ENCODE results near the gene SEMA5A.

The SEMA5A gene

GRCh38 chr5:9392625-9393024, 153.2 kb downstream of the SEMA5A start:
- TF ChIP-seq POLR2AphosphoS5 (IDR thresholded peaks at IDR 0.05; ENCODE audit: low read depth, low read length) (no peak), TAF1 (IDR thresholded peaks at IDR 0.05; ENCODE audit: borderline replicate concordance, insufficient read depth, low read length) (no peak), SIN3A (IDR thresholded peaks at IDR 0.05; ENCODE audit: borderline replicate concordance, insufficient read depth, low read length) (no peak), REST (IDR thresholded peaks at IDR 0.05; ENCODE audit: insufficient read depth in 1 of 2, low read depth in 2 of 2, low read length in 2 of 2) (no peak), FOXP2 (optimal IDR thresholded peaks at IDR 0.05; ENCODE audit: borderline replicate concordance, extremely low read depth, extremely low read length, insufficient read depth) (no peak)

- TF ChIP-seq POLR2AphosphoS5 (IDR thresholded peaks at IDR 0.05; ENCODE audit: low read depth, low read length), result no peak
- TF ChIP-seq REST (IDR thresholded peaks at IDR 0.05; ENCODE audit: insufficient read depth in 1 of 2, low read depth in 2 of 2, low read length in 2 of 2), result no peak
- no peak for TF ChIP-seq TAF1 (IDR thresholded peaks at IDR 0.05; ENCODE audit: borderline replicate concordance, insufficient read depth, low read length)
- TF ChIP-seq SIN3A (IDR thresholded peaks at IDR 0.05; ENCODE audit: borderline replicate concordance, insufficient read depth, low read length), result no peak
- TF ChIP-seq FOXP2 (optimal IDR thresholded peaks at IDR 0.05; ENCODE audit: borderline replicate concordance, extremely low read depth, extremely low read length, insufficient read depth), result no peak
Observed at GRCh38 chr5:9391080-9391479, 154.8 kb downstream of the SEMA5A start.

- TF ChIP-seq TAF1 (IDR thresholded peaks at IDR 0.05; ENCODE audit: borderline replicate concordance, insufficient read depth, low read length) (no peak), FOXP2 (optimal IDR thresholded peaks at IDR 0.05; ENCODE audit: borderline replicate concordance, extremely low read depth, extremely low read length, insufficient read depth) (no peak), REST (IDR thresholded peaks at IDR 0.05; ENCODE audit: insufficient read depth in 1 of 2, low read depth in 2 of 2, low read length in 2 of 2) (no peak), SIN3A (IDR thresholded peaks at IDR 0.05; ENCODE audit: borderline replicate concordance, insufficient read depth, low read length) (no peak), POLR2AphosphoS5 (IDR thresholded peaks at IDR 0.05; ENCODE audit: low read depth, low read length) (no peak)
Observed at GRCh38 chr5:9390113-9390512, 155.8 kb downstream of the SEMA5A start.

- TF ChIP-seq FOXP2 (optimal IDR thresholded peaks at IDR 0.05; ENCODE audit: borderline replicate concordance, extremely low read depth, extremely low read length, insufficient read depth) (no peak), REST (IDR thresholded peaks at IDR 0.05; ENCODE audit: insufficient read depth in 1 of 2, low read depth in 2 of 2, low read length in 2 of 2) (no peak), SIN3A (IDR thresholded peaks at IDR 0.05; ENCODE audit: borderline replicate concordance, insufficient read depth, low read length) (no peak), POLR2AphosphoS5 (IDR thresholded peaks at IDR 0.05; ENCODE audit: low read depth, low read length) (no peak), TAF1 (IDR thresholded peaks at IDR 0.05; ENCODE audit: borderline replicate concordance, insufficient read depth, low read length) (no peak)
Observed at GRCh38 chr5:9388941-9389674, 156.8 kb downstream of the SEMA5A start.
